Measurements from ENCODE around the gene CADM2. TPM values are rescaled to one million over a fixed set of nuclear protein-coding genes. Genes with fewer than 3 reads are reported as not detected.

Gene CADM2
- total RNA-seq, 1 donor = not detected

DNA sequence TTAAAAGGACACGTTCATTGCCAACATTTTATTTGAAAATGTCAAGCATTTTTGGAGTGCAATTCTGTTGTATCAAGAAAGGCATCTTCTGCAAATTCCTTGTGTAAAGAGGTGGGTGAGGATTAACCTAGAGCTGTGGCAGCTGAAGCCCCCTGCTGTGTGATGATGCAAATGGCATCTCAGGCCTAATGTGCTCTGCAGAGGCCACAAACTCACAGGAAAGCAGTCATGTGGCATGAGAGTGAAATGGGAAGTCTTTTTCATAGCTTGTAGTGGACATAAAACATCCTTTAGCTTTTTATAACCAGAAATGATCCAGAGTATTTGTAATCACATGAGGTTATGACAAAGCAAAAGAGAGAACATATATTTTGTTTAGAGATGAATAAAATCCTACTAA is 6.4 kb downstream of the CADM2 start:
- Histone ChIP-seq H2AFZ (ENCODE audit: low read length) (no peak overlapping the region), H3K27me3 (ENCODE audit: insufficient read depth, low read length) (peaks cover 3% of the 10 kb centered on the region), H3K79me2 (ENCODE audit: insufficient read depth, low read length) (no peaks in the 10 kb centered on the region), H3K4me3 (ENCODE audit: insufficient read depth, low read length) (no peak overlapping the region), H3K9me3 (ENCODE audit: low read depth, low read length) (no peaks in the 10 kb centered on the region), H4K20me1 (ENCODE audit: insufficient read depth, low read length) (no peaks in the 10 kb centered on the region), H3K36me3 (ENCODE audit: insufficient read depth, low read length) (no peaks in the 10 kb centered on the region), H3K4me2 (ENCODE audit: insufficient read depth, low read length) (no peak overlapping the region), H3K27ac (ENCODE audit: low read depth, low read length) (no peak overlapping the region), H3K4me1 (ENCODE audit: insufficient read depth, low read length) (no peaks in the 10 kb centered on the region)
- no peak for TF ChIP-seq CTCF (IDR thresholded peaks at IDR 0.05; ENCODE audit: extremely low read depth, low read depth, low read length)
- no peak for DNase-seq (ENCODE audit: insufficient read length, low spot score, missing footprints)

DNA sequence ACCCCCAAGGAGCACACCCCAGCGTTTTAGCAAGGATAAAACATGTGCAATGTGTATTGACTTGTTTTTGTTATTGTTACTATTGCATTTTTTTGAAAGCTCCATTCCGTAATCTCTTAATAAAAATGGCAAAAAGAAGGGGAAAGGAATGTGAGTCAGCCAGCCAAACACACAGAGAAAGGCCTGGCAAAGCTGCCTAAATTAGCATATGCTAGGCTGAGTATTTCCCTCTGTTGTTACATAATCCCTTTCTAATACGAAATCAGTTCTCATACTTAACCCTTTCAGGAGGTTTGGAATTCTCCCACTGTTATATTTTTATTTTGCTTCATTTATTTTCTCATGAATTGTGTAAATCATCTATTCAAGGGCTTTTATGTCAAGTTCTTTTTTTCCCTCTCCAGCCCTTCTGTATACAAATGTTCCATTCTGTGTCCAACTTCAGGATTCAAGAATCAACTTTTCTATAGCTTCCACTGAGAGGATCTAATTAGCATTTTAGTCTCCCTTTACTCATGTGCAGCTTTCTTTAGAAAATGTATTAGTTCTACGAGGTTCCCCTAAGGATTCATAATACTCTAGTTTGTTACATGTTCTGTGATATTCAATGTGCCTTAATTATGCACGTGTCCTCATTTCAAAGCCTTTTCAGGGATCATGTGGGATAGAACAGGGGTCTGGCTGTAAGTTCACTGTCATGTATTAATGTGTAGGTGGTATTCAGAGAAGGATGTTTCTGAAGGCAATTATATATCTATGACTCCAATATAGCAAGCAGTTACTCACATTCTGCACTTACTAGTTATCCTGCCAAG is 9.2 kb downstream of the CADM2 start:
- Histone ChIP-seq H4K20me1 (ENCODE audit: insufficient read depth, low read length) (no peaks in the 10 kb centered on the region), H3K36me3 (ENCODE audit: insufficient read depth, low read length) (no peaks in the 10 kb centered on the region), H3K4me1 (ENCODE audit: insufficient read depth, low read length) (no peaks in the 10 kb centered on the region), H2AFZ (ENCODE audit: low read length) (no peak overlapping the region), H3K4me2 (ENCODE audit: insufficient read depth, low read length) (no peak overlapping the region), H3K79me2 (ENCODE audit: insufficient read depth, low read length) (no peaks in the 10 kb centered on the region), H3K4me3 (ENCODE audit: insufficient read depth, low read length) (no peak overlapping the region), H3K27ac (ENCODE audit: low read depth, low read length) (no peak overlapping the region), H3K27me3 (ENCODE audit: insufficient read depth, low read length) (no peaks in the 10 kb centered on the region), H3K9me3 (ENCODE audit: low read depth, low read length) (no peaks in the 10 kb centered on the region)
- no peak for TF ChIP-seq CTCF (IDR thresholded peaks at IDR 0.05; ENCODE audit: extremely low read depth, low read depth, low read length)
- no peak for DNase-seq (ENCODE audit: insufficient read length, low spot score, missing footprints)

DNA sequence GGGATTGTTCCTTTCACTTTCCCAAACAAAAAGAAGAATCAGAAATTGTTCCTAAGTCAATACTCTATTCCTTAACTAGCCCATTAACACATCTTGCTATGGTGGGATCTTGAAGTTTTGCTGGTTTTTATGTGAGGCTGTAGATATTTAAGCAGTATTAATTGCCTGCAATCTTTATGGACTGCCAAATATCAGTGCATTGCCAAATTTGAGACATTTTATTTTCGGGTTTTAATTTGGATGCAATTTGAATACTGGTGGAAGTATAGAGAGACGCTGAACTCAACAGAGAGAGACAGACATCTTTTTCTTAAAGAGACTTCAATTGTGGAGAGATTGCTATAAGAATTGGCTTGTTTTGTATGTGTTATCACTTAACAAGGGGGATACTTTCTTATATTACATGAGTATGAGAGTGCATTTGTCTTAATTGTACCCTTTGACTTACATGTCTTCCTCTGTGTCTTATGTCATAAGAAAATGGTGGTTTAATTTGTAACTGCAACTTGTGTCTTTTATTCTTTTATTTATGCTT is 10.0 kb downstream of the CADM2 start:
- H3K36me3 ChIP-seq (ENCODE audit: insufficient read depth, low read length) = no peaks in the 10 kb centered on the region
- no peak overlapping the region for H2AFZ ChIP-seq (ENCODE audit: low read length)
- DNase-seq (ENCODE audit: insufficient read length, low spot score, missing footprints) = no peak
- H4K20me1 ChIP-seq (ENCODE audit: insufficient read depth, low read length) = no peaks in the 10 kb centered on the region
- H3K27ac ChIP-seq (ENCODE audit: low read depth, low read length) = no peak overlapping the region
- no peak for TF ChIP-seq CTCF (IDR thresholded peaks at IDR 0.05; ENCODE audit: extremely low read depth, low read depth, low read length)
- no peak overlapping the region for H3K4me3 ChIP-seq (ENCODE audit: insufficient read depth, low read length)
- no peaks in the 10 kb centered on the region for H3K4me1 ChIP-seq (ENCODE audit: insufficient read depth, low read length)
- no peaks in the 10 kb centered on the region for H3K9me3 ChIP-seq (ENCODE audit: low read depth, low read length)
- H3K79me2 ChIP-seq (ENCODE audit: insufficient read depth, low read length) = no peaks in the 10 kb centered on the region
- H3K27me3 ChIP-seq (ENCODE audit: insufficient read depth, low read length) = no peaks in the 10 kb centered on the region
- no peak overlapping the region for H3K4me2 ChIP-seq (ENCODE audit: insufficient read depth, low read length)

GRCh38 chr3:84974347-84974746 is 15.6 kb downstream of the CADM2 start:
- DNase-seq (ENCODE audit: insufficient read length, low spot score, missing footprints) = no peak
- Histone ChIP-seq H2AFZ (ENCODE audit: low read length) (no peak overlapping the region), H3K4me3 (ENCODE audit: insufficient read depth, low read length) (no peak overlapping the region), H3K9me3 (ENCODE audit: low read depth, low read length) (no peaks in the 10 kb centered on the region), H3K27ac (ENCODE audit: low read depth, low read length) (no peak overlapping the region), H3K4me2 (ENCODE audit: insufficient read depth, low read length) (no peak overlapping the region), H3K27me3 (ENCODE audit: insufficient read depth, low read length) (no peaks in the 10 kb centered on the region), H4K20me1 (ENCODE audit: insufficient read depth, low read length) (no peaks in the 10 kb centered on the region), H3K36me3 (ENCODE audit: insufficient read depth, low read length) (no peaks in the 10 kb centered on the region), H3K79me2 (ENCODE audit: insufficient read depth, low read length) (no peaks in the 10 kb centered on the region), H3K4me1 (ENCODE audit: insufficient read depth, low read length) (no peaks in the 10 kb centered on the region)
- no peak for TF ChIP-seq CTCF (IDR thresholded peaks at IDR 0.05; ENCODE audit: extremely low read depth, low read depth, low read length)

Measured in osteoblast (primary cell).